PC-3 (cell line): Measurements from ENCODE around the gene UNC5B.

Source experiments
- CTCF ChIP-seq: fragments of 300-600 bp; sonication (generic); conservative IDR thresholded peaks from 2 replicates; pipeline ENCODE4 v1.5.1; 2017; ENCODE audit warnings: antibody characterized with exemption, low read depth, mild to moderate bottlenecking, low read length
- EZH2 ChIP-seq: fragments of 300-600 bp; sonication (generic); IDR thresholded peaks from one replicate; pipeline ENCODE4 v1.6.1; 2017; ENCODE audit warnings: antibody characterized with exemption, mild to moderate bottlenecking, low read length; ENCODE audit not compliant: unreplicated experiment

DNA sequence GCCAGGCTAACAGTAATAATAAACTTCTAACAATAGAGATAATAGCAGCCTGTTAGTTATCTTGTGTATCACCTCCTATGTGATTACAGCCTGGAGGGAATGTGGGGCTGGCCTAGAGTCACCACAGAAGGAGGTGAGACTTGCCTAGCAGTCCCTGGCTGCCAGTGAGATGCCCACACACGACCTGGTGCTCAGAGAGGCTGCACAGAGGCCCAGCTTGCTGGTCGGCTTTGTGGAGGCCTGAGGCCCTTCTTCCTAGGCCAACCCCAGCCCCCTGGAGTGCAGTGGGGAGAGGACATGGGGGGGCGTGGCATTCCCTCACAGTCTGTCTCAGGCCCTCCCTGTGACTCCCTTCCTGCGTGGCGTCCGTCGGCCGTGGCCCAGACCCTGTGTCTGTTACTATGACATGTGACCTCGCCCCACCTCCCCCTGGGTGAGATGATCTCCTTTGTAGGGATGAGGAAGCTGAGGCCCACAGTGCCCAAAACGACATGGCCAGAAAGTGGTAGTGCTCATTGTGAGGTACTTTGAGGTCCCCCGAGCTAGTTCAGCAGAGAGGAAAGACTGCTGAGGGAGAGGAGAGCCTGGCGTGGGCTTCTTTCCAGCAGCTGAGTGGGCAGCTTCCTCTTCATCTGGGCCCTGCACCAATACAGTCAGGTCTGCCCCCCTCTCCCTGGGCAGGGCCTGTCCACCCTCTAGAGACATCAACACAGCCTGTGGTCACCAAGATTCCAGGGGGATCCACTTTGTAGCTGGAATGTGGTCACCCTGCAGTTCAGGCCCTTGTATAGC lies 29.7 kb downstream of the UNC5B start:
- TF ChIP-seq CTCF (no peak), EZH2 (no peak)
